ENCODE data around the gene RBM15. TPM values are rescaled to one million over a fixed set of nuclear protein-coding genes. Genes with fewer than 3 reads are reported as not detected.

The RBM15 gene
- total and polyA plus RNA-seq, 2 of the 13 experiments (the other 11 are each of a cell fraction or from before 2014, with no cell fraction given) = 13.5 to 36.4 TPM

- TF ChIP-seq, protein P1, sequence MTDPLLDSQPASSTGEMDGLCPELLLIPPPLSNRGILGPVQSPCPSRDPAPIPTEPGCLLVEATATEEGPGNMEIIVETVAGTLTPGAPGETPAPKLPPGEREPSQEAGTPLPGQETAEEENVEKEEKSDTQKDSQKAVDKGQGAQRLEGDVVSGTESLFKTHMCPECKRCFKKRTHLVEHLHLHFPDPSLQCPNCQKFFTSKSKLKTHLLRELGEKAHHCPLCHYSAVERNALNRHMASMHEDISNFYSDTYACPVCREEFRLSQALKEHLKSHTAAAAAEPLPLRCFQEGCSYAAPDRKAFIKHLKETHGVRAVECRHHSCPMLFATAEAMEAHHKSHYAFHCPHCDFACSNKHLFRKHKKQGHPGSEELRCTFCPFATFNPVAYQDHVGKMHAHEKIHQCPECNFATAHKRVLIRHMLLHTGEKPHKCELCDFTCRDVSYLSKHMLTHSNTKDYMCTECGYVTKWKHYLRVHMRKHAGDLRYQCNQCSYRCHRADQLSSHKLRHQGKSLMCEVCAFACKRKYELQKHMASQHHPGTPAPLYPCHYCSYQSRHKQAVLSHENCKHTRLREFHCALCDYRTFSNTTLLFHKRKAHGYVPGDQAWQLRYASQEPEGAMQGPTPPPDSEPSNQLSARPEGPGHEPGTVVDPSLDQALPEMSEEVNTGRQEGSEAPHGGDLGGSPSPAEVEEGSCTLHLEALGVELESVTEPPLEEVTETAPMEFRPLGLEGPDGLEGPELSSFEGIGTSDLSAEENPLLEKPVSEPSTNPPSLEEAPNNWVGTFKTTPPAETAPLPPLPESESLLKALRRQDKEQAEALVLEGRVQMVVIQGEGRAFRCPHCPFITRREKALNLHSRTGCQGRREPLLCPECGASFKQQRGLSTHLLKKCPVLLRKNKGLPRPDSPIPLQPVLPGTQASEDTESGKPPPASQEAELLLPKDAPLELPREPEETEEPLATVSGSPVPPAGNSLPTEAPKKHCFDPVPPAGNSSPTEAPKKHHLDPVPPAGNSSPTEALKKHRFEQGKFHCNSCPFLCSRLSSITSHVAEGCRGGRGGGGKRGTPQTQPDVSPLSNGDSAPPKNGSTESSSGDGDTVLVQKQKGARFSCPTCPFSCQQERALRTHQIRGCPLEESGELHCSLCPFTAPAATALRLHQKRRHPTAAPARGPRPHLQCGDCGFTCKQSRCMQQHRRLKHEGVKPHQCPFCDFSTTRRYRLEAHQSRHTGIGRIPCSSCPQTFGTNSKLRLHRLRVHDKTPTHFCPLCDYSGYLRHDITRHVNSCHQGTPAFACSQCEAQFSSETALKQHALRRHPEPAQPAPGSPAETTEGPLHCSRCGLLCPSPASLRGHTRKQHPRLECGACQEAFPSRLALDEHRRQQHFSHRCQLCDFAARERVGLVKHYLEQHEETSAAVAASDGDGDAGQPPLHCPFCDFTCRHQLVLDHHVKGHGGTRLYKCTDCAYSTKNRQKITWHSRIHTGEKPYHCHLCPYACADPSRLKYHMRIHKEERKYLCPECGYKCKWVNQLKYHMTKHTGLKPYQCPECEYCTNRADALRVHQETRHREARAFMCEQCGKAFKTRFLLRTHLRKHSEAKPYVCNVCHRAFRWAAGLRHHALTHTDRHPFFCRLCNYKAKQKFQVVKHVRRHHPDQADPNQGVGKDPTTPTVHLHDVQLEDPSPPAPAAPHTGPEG (CRISPR knock-in tag; IDR thresholded peaks at IDR 0.05) = no peak
- no peak for TF ChIP-seq HNF4G (IDR thresholded peaks at IDR 0.05; ENCODE audit: borderline replicate concordance, low read depth, low read length)
- TF ChIP-seq HNF4G (CRISPR knock-in tag; IDR thresholded peaks at IDR 0.05; ENCODE audit: borderline replicate concordance, low read depth) = peak; percentile 54; the same call in 1 of the 2 replicates
- TF ChIP-seq, protein P2, sequence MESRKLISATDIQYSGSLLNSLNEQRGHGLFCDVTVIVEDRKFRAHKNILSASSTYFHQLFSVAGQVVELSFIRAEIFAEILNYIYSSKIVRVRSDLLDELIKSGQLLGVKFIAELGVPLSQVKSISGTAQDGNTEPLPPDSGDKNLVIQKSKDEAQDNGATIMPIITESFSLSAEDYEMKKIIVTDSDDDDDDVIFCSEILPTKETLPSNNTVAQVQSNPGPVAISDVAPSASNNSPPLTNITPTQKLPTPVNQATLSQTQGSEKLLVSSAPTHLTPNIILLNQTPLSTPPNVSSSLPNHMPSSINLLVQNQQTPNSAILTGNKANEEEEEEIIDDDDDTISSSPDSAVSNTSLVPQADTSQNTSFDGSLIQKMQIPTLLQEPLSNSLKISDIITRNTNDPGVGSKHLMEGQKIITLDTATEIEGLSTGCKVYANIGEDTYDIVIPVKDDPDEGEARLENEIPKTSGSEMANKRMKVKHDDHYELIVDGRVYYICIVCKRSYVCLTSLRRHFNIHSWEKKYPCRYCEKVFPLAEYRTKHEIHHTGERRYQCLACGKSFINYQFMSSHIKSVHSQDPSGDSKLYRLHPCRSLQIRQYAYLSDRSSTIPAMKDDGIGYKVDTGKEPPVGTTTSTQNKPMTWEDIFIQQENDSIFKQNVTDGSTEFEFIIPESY (CRISPR knock-in tag; IDR thresholded peaks at IDR 0.05) = no peak
- TF ChIP-seq ZNF512B (CRISPR knock-in tag; IDR thresholded peaks at IDR 0.05; ENCODE audit: borderline replicate concordance) = no peak
- TF ChIP-seq, protein P3, sequence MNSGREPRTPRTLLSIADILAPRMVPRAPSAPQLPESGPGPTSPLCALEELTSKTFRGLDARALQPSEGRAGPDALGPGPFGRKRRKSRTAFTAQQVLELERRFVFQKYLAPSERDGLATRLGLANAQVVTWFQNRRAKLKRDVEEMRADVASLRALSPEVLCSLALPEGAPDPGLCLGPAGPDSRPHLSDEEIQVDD (CRISPR knock-in tag; IDR thresholded peaks at IDR 0.05; ENCODE audit: borderline replicate concordance) = no peak
- no peak for TF ChIP-seq ZNF816 (CRISPR knock-in tag; IDR thresholded peaks at IDR 0.05; ENCODE audit: borderline replicate concordance)
- no peak for TF ChIP-seq FOXK2 (IDR thresholded peaks at IDR 0.05)
- TF ChIP-seq ZNF460 (CRISPR knock-in tag; IDR thresholded peaks at IDR 0.05; ENCODE audit: borderline replicate concordance) = no peak
- 0 out of 2 replicates have a peak, but pooled peaks have one; percentile 36 for TF ChIP-seq ZIK1 (CRISPR knock-in tag; IDR thresholded peaks at IDR 0.05; ENCODE audit: borderline replicate concordance, low read depth)
- no peak for TF ChIP-seq ZNF564 (CRISPR knock-in tag; IDR thresholded peaks at IDR 0.05)
- TF ChIP-seq ZNF496 (CRISPR knock-in tag; IDR thresholded peaks at IDR 0.05; ENCODE audit: insufficient replicate concordance) = no peak
- TF ChIP-seq ZNF883 (CRISPR knock-in tag; IDR thresholded peaks at IDR 0.05; ENCODE audit: not compliant biosample characterization) = no peak
- TF ChIP-seq HINFP (CRISPR knock-in tag; IDR thresholded peaks at IDR 0.05; ENCODE audit: low read depth) = peak; percentile 37; the same call in 1 of the 2 replicates
These were observed 1.4 kb upstream of the RBM15 start (continued) for GRCh38 chr1:110337704-110338308.

Data from HepG2 (cell line).